Inflammatory macrophage treated with lipopolysaccharide for 4 hours (primary cell): ENCODE results near the gene ANTKMT.
"Not testable (repeated sequence)": the region's sequence is repeated elsewhere in the genome, so short reads cannot be mapped to it uniquely, and the experiment has no call there.

ENCODE experiments used
- DNase-seq: peaks from one replicate; pipeline ENCODE4 v3.0.0-alpha.2; 2020

The ANTKMT gene

GRCh38 chr16:746637-747036 lies 25.7 kb downstream of the ANTKMT start:
- no peak for DNase-seq

GRCh38 chr16:747978-748746 lies 27.2 kb downstream of the ANTKMT start:
- no peak for DNase-seq

- DNase-seq, result no peak
Observed at GRCh38 chr16:749010-749409, 28.1 kb downstream of the ANTKMT start.

- DNase-seq, result no peak
Observed at GRCh38 chr16:750485-750884, 29.5 kb downstream of the ANTKMT start.

GRCh38 chr16:751152-752006 lies 30.4 kb downstream of the ANTKMT start:
- no peak for DNase-seq

- no peak for DNase-seq
Observed at GRCh38 chr16:752007-752312, 31.0 kb downstream of the ANTKMT start.

- DNase-seq, result not testable (repeated sequence)
Observed at GRCh38 chr16:754121-754607, 33.2 kb downstream of the ANTKMT start.

GRCh38 chr16:754656-755055 lies 33.7 kb downstream of the ANTKMT start:
- DNase-seq, result peak; percentile 56

GRCh38 chr16:756428-756827 lies 35.5 kb downstream of the ANTKMT start:
- DNase-seq, result peak; percentile 44

- DNase-seq, result no peak
Observed at GRCh38 chr16:759110-759910, 38.4 kb downstream of the ANTKMT start.

- no peak for DNase-seq
Observed at GRCh38 chr16:760065-760464, 39.1 kb downstream of the ANTKMT start.

- no peak for DNase-seq
Observed at GRCh38 chr16:760545-761343, 39.8 kb downstream of the ANTKMT start, which contains the start of gene MSLN. Gene MSLN, plus strand, starts transcription at chr16:760734. Its CDS starts 1,947 bp downstream, at chr16:762681.

- no peak for DNase-seq
Observed at GRCh38 chr16:761625-762513, 40.9 kb downstream of the ANTKMT start.

GRCh38 chr16:762595-763268 lies 41.8 kb downstream of the ANTKMT start:
- no peak for DNase-seq

- no peak for DNase-seq
Observed at GRCh38 chr16:763369-764183, 42.6 kb downstream of the ANTKMT start.

- DNase-seq, result no peak
Observed at GRCh38 chr16:764184-764750, 43.3 kb downstream of the ANTKMT start.

- no peak for DNase-seq
Observed at GRCh38 chr16:764848-765487, 44.0 kb downstream of the ANTKMT start.

GRCh38 chr16:765488-765865 lies 44.5 kb downstream of the ANTKMT start:
- DNase-seq, result no peak
